ENCODE measurements around the gene HACD3. TPM values are rescaled to one million over a fixed set of nuclear protein-coding genes. Genes with fewer than 3 reads are reported as not detected.

Gene HACD3
- total and polyA plus RNA-seq, 2 of the 13 experiments (the other 11 are each of a cell fraction or from before 2014, with no cell fraction given): 73.6 to 161 TPM

DNA sequence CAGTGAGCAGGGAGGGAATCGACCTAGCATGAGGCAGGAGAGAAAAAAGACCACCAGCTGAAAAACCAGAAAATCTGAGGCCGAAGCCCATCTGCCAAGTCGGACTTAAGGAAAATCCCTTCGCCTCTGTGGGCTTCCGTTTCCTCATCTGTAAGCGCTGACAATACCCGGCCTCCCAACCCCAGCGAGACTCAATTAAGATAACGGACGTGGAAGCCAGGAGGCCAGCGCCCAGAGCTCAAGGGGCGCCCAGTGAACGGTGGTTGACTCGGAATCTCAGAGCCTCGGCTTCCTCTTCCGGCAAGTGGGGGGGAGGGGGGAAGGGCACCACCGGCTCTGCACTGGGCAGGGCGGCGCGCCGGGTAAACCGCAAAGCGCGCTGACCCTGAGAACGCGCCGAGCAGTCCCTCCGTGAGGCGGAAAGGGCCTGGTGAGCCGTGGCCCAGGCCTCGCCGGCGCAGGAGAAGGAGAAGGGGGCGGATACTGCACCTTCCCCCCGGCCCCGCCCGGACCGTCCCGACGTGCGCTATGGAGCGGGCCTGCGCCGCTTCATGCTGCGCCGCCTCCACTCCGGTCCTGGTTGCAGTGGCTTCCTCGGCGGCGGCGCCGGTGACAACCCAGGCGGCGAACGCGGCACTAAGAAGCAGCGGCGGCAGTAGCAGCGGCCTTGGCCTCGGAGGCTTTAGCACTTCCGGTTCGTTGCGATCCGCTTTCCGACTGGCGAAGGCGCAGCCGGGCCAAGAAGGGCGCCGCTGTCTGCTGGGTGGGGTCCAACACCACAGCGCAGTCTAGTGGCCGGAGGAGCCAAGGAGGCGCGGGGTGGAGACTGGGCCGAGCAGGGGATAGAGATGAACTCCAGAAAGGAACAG, 13.0 kb upstream of the HACD3 start, which contains the start of gene DPP8 (continued):
- TF ChIP-seq HDAC1 (CRISPR knock-in tag; IDR thresholded peaks at IDR 0.05) (peak; percentile 94), ZBTB8A (CRISPR knock-in tag; IDR thresholded peaks at IDR 0.05; ENCODE audit: borderline replicate concordance, low read depth) (no peak), SPEN (CRISPR knock-in tag; IDR thresholded peaks at IDR 0.05; ENCODE audit: low read depth) (peak; percentile 93), HCFC1 (IDR thresholded peaks at IDR 0.05; ENCODE audit: low read depth, low read length) (peak; percentile 70), RBFOX2 (IDR thresholded peaks at IDR 0.05; ENCODE audit: low read depth, low read length) (peak; percentile 100), WIZ (CRISPR knock-in tag; IDR thresholded peaks at IDR 0.05) (peak; percentile 60; the same call in 1 of the 2 replicates), ZFP1 (CRISPR knock-in tag; IDR thresholded peaks at IDR 0.05) (peak; percentile 35; the same call in 1 of the 2 replicates), SP140L (CRISPR knock-in tag; IDR thresholded peaks at IDR 0.05; ENCODE audit: borderline replicate concordance) (no peak; the same call in 1 of the 2 replicates), ZBTB49 (CRISPR knock-in tag; IDR thresholded peaks at IDR 0.05; ENCODE audit: borderline replicate concordance) (peak; percentile 11; the same call in 1 of the 2 replicates), ZNF7 (CRISPR knock-in tag; IDR thresholded peaks at IDR 0.05) (peak; percentile 22; the same call in 1 of the 2 replicates), POLR2AphosphoS2 (IDR thresholded peaks at IDR 0.05; ENCODE audit: low read depth, low read length) (no peak), CBX2 (IDR thresholded peaks at IDR 0.05; ENCODE audit: low read depth, low read length) (no peak), CBX2 (CRISPR knock-in tag; IDR thresholded peaks at IDR 0.05; ENCODE audit: low read depth) (no peak), CENPX (CRISPR knock-in tag; IDR thresholded peaks at IDR 0.05) (no peak), GFI1 (CRISPR knock-in tag; IDR thresholded peaks at IDR 0.05; ENCODE audit: borderline replicate concordance) (peak; percentile 48; the same call in 1 of the 2 replicates), ZNF432 (CRISPR knock-in tag; IDR thresholded peaks at IDR 0.05; ENCODE audit: borderline replicate concordance) (no peak), HDAC6 (IDR thresholded peaks at IDR 0.05; ENCODE audit: low read depth, low read length) (no peak), RXRB (CRISPR knock-in tag; IDR thresholded peaks at IDR 0.05; ENCODE audit: borderline replicate concordance) (peak; percentile 62; the same call in 1 of the 2 replicates), ZBTB42 (CRISPR knock-in tag; IDR thresholded peaks at IDR 0.05) (0 out of 2 replicates have a peak, but pooled peaks have one; percentile 67), IKZF1 (IDR thresholded peaks at IDR 0.05) (no peak), MAFG (CRISPR knock-in tag; IDR thresholded peaks at IDR 0.05) (no peak)
- TF ChIP-seq, protein P1, sequence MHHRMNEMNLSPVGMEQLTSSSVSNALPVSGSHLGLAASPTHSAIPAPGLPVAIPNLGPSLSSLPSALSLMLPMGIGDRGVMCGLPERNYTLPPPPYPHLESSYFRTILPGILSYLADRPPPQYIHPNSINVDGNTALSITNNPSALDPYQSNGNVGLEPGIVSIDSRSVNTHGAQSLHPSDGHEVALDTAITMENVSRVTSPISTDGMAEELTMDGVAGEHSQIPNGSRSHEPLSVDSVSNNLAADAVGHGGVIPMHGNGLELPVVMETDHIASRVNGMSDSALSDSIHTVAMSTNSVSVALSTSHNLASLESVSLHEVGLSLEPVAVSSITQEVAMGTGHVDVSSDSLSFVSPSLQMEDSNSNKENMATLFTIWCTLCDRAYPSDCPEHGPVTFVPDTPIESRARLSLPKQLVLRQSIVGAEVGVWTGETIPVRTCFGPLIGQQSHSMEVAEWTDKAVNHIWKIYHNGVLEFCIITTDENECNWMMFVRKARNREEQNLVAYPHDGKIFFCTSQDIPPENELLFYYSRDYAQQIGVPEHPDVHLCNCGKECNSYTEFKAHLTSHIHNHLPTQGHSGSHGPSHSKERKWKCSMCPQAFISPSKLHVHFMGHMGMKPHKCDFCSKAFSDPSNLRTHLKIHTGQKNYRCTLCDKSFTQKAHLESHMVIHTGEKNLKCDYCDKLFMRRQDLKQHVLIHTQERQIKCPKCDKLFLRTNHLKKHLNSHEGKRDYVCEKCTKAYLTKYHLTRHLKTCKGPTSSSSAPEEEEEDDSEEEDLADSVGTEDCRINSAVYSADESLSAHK (CRISPR knock-in tag; IDR thresholded peaks at IDR 0.05; ENCODE audit: borderline replicate concordance): peak; percentile 79; the same call in 1 of the 2 replicates
- TF ChIP-seq, protein P2, sequence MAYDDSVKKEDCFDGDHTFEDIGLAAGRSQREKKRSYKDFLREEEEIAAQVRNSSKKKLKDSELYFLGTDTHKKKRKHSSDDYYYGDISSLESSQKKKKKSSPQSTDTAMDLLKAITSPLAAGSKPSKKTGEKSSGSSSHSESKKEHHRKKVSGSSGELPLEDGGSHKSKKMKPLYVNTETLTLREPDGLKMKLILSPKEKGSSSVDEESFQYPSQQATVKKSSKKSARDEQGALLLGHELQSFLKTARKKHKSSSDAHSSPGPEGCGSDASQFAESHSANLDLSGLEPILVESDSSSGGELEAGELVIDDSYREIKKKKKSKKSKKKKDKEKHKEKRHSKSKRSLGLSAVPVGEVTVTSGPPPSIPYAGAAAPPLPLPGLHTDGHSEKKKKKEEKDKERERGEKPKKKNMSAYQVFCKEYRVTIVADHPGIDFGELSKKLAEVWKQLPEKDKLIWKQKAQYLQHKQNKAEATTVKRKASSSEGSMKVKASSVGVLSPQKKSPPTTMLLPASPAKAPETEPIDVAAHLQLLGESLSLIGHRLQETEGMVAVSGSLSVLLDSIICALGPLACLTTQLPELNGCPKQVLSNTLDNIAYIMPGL (CRISPR knock-in tag; IDR thresholded peaks at IDR 0.05; ENCODE audit: borderline replicate concordance in 1 of 2, low read depth in 1 of 2): peak; percentile 97 to 98

All from HepG2 (cell line).